Common myeloid progenitor, CD34-positive (primary cell): ENCODE measurements around the gene MACROD1.
"Not testable (repeated sequence)": the region's sequence is repeated elsewhere in the genome, so short reads cannot be mapped to it uniquely, and the experiment has no call there.

Source experiments
- CTCF ChIA-PET: fragments of 350-600 bp; sonication (Branson Sonifier 250); formaldehyde crosslinking; loops from one replicate; lab custom pipeline; 2021; ENCODE audit warnings: antibody characterized with exemption; lab: Charles Lee
- POLR2A ChIA-PET: fragments of 350-600 bp; sonication (Branson Sonifier 250); formaldehyde crosslinking; loops from one replicate; lab custom pipeline; 2021; ENCODE audit warnings: antibody characterized with exemption; lab: Charles Lee
- DNase-seq, 3 donors: peaks; one replicate each; pipeline versions ENCODE4 v3.0.0 to v3.0.0-alpha.2; 2013
- H3K27ac ChIP-seq, 2 experiments: 1 replicate in 1 of 2; 2 replicates in 1 of 2; pipeline ENCODE4 v1.7.0; 2013; ENCODE audit warnings: inconsistent platforms in 2 of 2, low read length in 2 of 2, mild to moderate bottlenecking in 2 of 2, low read depth in 1 of 2, moderate library complexity in 1 of 2; ENCODE audit not compliant: severe bottlenecking in 2 of 2, insufficient read depth in 1 of 2, poor library complexity in 1 of 2
- H3K27me3 ChIP-seq, 5 experiments: replicated peaks in 2 of 5; 1 replicate in 3 of 5; 2 replicates in 2 of 5; pipeline versions ENCODE4 v1.6.1 to v1.7.0; 2013; ENCODE audit warnings: low read length in 4 of 5, mild to moderate bottlenecking in 2 of 5, moderate library complexity in 2 of 5, inconsistent platforms in 1 of 5; ENCODE audit not compliant: insufficient read depth in 5 of 5, control insufficient read depth in 4 of 5
- H3K36me3 ChIP-seq, 4 experiments: 1 replicate in 2 of 4; 2 replicates in 2 of 4; pipeline versions ENCODE4 v1.6.1 to v1.7.0; 2013; ENCODE audit warnings: low read length in 3 of 4, control low read depth in 1 of 4, mild to moderate bottlenecking in 1 of 4; ENCODE audit not compliant: control insufficient read depth in 4 of 4, insufficient read depth in 4 of 4
- H3K4me1 ChIP-seq, 4 experiments: 1 replicate in 3 of 4; 2 replicates in 1 of 4; pipeline versions ENCODE4 v1.6.1 to v1.7.1; 2013; ENCODE audit warnings: low read length in 3 of 4, mild to moderate bottlenecking in 3 of 4, control low read depth in 1 of 4, inconsistent platforms in 1 of 4, moderate library complexity in 1 of 4; ENCODE audit not compliant: control insufficient read depth in 4 of 4, insufficient read depth in 4 of 4; ENCODE audit errors: control extremely low read depth in 1 of 4
- H3K4me3 ChIP-seq, 7 experiments: 1 replicate in 4 of 7; 2 replicates in 3 of 7; pipeline versions ENCODE4 v1.5.1 to v1.7.0; 2013; ENCODE audit warnings: mild to moderate bottlenecking in 7 of 7, low read length in 6 of 7, moderate library complexity in 6 of 7, inconsistent platforms in 2 of 7, low read depth in 2 of 7, control low read depth in 1 of 7; ENCODE audit not compliant: insufficient read depth in 4 of 7, control insufficient read depth in 1 of 7; ENCODE audit errors: extremely low read depth in 1 of 7
- H3K9me3 ChIP-seq, 5 experiments: 1 replicate in 4 of 5; 2 replicates in 1 of 5; pipeline versions ENCODE4 v1.6.1 to v1.7.1; 2013; ENCODE audit warnings: low read length in 4 of 5, mild to moderate bottlenecking in 2 of 5, inconsistent platforms in 1 of 5, low read depth in 1 of 5, moderate library complexity in 1 of 5; ENCODE audit not compliant: control insufficient read depth in 4 of 5, insufficient read depth in 2 of 5; ENCODE audit errors: control extremely low read depth in 1 of 5
- WGBS: methylation state at CpG from one replicate; pipeline ENCODE4 v1.1.5; 2013; ENCODE audit not compliant: insufficient coverage; 5-methylcytosine and 5-hydroxymethylcytosine counted together

Gene MACROD1

DNA sequence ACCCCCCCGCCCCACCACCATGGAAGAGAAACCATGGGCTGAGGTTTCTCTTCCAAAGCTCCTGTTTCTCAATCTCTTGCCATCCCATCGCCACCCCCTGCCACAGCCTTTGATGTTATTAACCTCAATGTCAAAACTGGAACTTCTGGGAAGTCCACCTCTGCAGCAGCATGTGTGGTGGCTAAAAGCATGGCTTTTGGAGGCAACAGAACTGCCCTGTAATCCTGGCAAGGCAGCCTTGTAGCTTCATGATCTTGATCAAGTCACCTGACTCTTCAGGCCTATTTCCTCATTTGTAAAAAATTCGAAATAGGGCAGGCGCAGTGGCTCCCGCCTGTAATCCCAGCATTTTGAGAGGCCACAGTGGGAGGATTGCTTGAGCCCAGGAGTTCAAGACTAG, 195.0 kb downstream of the MACROD1 start:
- peaks cover 0 to 14% (median 10%) of the 10 kb centered on the region in 4 experiments for H3K4me1 ChIP-seq
- H3K4me3 ChIP-seq = no peak overlapping the region
- no peaks in the 10 kb centered on the region for H3K9me3 ChIP-seq
- peaks cover 0 to 3% (median 0%) of the 10 kb centered on the region in 5 experiments for H3K27me3 ChIP-seq
- no peak overlapping the region for H3K27ac ChIP-seq
- POLR2A ChIA-PET = interaction anchor here (0.6 kb wide), 1 partner anchor 880 kb away, joined by 4 read pairs; no protein-coding TSS in a partner anchor
- peak in 2 of 3 donors; percentile 28 to 44 for DNase-seq
- CTCF ChIA-PET = no interaction called here
- WGBS = 63% methylated on average over 5 of the region's 5 CpGs
- peaks cover 0 to under 1% (median 0%) of the 10 kb centered on the region in 4 experiments for H3K36me3 ChIP-seq

DNA sequence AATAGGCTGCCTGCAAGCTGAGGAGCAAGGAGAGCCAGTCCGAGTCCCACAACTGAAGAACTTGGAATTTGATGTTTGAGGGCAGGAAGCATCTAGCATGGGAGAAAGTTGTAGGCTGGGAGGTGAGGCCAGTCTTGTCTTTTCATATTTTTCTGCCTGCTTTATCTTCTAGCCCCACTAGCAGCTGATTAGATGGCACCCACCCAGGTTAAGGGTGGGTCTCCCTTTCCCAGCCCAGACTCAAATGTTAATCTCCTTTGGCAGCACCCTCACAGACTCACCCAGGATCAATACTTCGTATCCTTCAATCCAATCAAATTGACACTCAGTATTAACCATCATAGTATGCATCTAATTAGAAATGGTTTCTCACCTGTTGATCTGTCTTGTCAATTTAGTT, 196.5 kb downstream of the MACROD1 start:
- Histone ChIP-seq H3K9me3 (no peaks in the 10 kb centered on the region), H3K36me3 (no peaks in the 10 kb centered on the region), H3K27ac (no peak overlapping the region), H3K4me3 (no peak overlapping the region), H3K27me3 (peaks cover 0 to 3% (median 0%) of the 10 kb centered on the region in 5 experiments), H3K4me1 (peaks cover 0 to 6% (median under 1%) of the 10 kb centered on the region in 4 experiments)
- WGBS = 100% methylated on average over 2 of the region's 2 CpGs
- ChIA-PET POLR2A (no interaction called here), CTCF (interaction anchor here (1.3 kb wide), 1 partner anchor 32 kb away, joined by 4 read pairs; no protein-coding TSS in a partner anchor)
- no peak for DNase-seq

DNA sequence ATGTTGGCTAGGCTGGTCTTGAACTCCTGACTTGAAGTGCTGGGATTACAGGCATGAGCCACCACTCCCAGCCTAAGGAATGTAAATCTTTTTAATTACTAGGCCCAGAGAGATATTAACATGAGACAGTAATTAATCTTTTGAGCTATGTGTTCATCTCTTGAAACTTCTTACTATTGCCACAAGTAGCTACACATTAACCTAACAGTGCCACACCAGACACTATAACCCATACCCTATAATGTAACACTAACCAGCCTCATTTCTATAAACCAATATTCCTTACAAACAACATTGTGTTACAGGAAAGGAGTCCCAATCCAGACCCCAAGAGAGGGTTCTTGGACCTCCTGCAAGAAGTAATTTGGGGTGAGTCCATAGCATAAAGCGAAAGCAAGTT, 199.5 kb downstream of the MACROD1 start:
- Histone ChIP-seq H3K9me3 (no peaks in the 10 kb centered on the region), H3K36me3 (no peaks in the 10 kb centered on the region), H3K27me3 (no peaks in the 10 kb centered on the region), H3K4me3 (no peak overlapping the region), H3K27ac (no peak overlapping the region), H3K4me1 (peaks cover 0 to 7% (median 0%) of the 10 kb centered on the region in 4 experiments)
- no CpG with 5 or more reads among the region's 1 CpG for WGBS
- ChIA-PET POLR2A (no interaction called here), CTCF (interaction anchor here (0.9 kb wide), 1 partner anchor 12 kb away, joined by 3 read pairs; no protein-coding TSS in a partner anchor)
- no peak for DNase-seq

DNA sequence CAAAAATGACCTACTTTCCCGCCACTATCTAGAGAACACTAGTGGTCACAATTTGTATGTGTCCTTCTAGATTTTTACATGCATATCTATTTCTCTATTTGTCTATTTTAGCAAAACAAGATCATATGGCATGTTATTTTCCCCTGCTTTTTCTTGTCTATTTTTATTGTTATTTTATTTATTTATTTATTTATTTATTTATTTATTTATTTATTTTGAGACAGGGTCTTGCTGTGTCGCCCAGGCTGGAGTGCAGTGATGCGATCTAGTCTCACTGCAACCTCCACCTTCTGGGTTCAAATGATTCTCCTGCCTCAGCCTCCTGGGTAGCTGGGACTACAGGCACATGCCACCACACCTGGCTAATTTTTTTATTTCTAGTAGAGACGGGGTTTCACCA, 202.0 kb downstream of the MACROD1 start:
- CTCF ChIA-PET, H3K9me3 ChIP-seq, H3K27me3 ChIP-seq, DNase-seq, H3K4me3 ChIP-seq, H3K27ac ChIP-seq, H3K36me3 ChIP-seq, POLR2A ChIA-PET, H3K4me1 ChIP-seq: not testable (repeated sequence)
- WGBS = 100% methylated on average over 3 of the region's 4 CpGs

DNA sequence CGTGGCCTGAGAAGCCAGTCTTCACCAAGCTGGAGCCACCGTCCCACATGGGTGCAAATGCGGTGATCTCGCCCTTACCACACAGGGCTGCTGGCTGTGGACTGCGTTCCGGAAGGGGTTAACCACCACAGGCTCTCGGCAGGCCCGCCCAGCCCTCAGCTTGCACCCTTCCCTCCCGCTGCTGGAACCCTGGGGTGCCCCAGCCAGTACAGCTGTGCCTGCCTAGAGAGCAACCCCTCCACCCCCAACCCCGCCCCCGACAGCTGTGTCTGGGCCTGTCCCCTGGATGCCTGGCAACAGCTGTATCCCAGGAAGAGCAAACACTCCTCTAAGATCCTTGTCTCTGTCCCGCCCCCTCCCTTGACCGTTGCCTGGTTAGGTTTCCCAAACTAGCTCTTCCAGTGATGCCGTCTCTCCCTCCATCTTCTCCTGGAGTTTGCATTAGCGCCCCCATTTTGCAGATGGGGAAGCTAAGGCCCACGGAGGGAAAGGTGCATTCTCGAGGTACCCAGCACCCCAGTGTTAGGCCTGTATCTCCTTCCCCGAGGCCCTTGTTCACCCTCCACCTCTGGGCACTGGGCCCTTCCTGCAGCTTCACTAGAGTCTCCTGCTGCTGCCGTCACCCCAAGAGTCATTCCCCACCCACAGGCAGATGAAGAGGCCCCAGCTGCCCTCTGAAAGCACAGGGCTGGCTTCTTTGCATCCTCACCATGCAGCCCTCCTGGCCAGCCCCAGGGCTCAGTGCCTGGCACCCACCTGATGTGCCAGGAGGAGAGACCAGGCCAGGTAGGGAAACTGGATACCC, 204.1 kb downstream of the MACROD1 start:
- 79% methylated on average over 15 of the region's 19 CpGs for WGBS
- no peak overlapping the region for H3K4me3 ChIP-seq
- H3K27ac ChIP-seq = no peak overlapping the region
- CTCF ChIA-PET = interaction anchor here (1.7 to 2.2 kb wide), 4 partner anchors 10 to 124 kb away, joined by 5 to 6 read pairs (median 6); no protein-coding TSS in a partner anchor
- no peaks in the 10 kb centered on the region for H3K9me3 ChIP-seq
- DNase-seq = peak in 2 of 3 donors; percentile 40 to 46
- peaks cover 0 to 14% (median 3%) of the 10 kb centered on the region in 4 experiments for H3K36me3 ChIP-seq
- POLR2A ChIA-PET = interaction anchor here (0.6 to 1.0 kb wide), 3 partner anchors 20 to 222 kb away, joined by 3 read pairs; no protein-coding TSS in a partner anchor
- peaks cover 0 to 5% (median 0%) of the 10 kb centered on the region in 4 experiments for H3K4me1 ChIP-seq
- H3K27me3 ChIP-seq = no peaks in the 10 kb centered on the region

DNA sequence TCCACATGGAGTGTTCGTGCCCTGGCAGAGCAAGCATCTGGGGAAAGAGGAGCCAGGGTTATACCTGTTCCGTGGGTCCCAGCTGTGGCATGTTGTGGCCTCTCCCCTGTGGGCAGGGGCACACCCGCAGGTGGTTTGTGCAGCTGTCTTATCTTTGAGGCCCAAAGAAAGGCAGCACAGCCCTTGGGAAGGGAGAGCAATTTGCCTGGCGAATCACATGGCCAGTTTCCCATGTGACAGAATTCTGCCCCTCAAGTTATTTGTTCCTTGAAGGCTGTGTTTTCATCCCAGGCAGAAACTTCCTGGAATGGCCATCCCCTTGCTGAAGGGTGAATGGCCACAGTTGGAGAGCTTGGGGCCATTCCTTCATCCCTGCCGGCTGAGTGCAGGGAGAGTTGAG, 207.9 kb downstream of the MACROD1 start:
- peaks cover 0 to 5% (median 0%) of the 10 kb centered on the region in 4 experiments for H3K4me1 ChIP-seq
- 90% methylated on average over 4 of the region's 5 CpGs for WGBS
- no peak for DNase-seq
- no peaks in the 10 kb centered on the region for H3K9me3 ChIP-seq
- H3K4me3 ChIP-seq = no peak overlapping the region
- peaks cover 16 to 48% (median 27%) of the 10 kb centered on the region in 4 experiments for H3K36me3 ChIP-seq
- no peaks in the 10 kb centered on the region for H3K27me3 ChIP-seq
- H3K27ac ChIP-seq = no peak overlapping the region
- CTCF ChIA-PET = interaction anchor here (0.8 to 2.8 kb wide), 5 partner anchors 12 to 191 kb away, joined by 3 to 13 read pairs (median 3); no protein-coding TSS in a partner anchor
- POLR2A ChIA-PET = no interaction called here

DNA sequence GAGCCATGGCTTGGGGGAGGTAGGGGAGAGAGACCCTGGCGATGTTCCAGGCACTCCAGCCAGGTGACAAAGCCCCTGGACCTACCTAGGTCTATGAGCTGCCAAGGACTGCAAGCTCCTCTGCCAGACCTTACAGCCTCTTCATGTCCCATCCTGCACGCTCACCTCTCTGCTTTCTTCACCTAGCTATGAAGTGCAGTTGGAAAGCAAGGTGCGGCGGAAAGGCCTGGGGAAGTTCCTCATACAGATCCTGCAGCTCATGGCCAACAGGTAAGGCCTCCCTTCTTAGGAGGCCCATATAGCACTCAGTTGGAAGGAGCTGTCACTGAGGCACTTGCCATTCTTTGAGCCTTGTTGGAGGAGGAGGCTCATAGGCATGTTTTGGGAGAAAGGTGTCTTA, 213.3 kb downstream of the MACROD1 start:
- Histone ChIP-seq H3K27me3 (no peaks in the 10 kb centered on the region), H3K9me3 (no peaks in the 10 kb centered on the region), H3K4me3 (no peak overlapping the region), H3K27ac (no peak overlapping the region), H3K4me1 (peaks cover 0 to 15% (median 13%) of the 10 kb centered on the region in 4 experiments), H3K36me3 (peaks cover 16 to 54% (median 33%) of the 10 kb centered on the region in 4 experiments)
- 100% methylated on average over 2 of the region's 4 CpGs for WGBS
- no peak for DNase-seq
- CTCF ChIA-PET = interaction anchor here (0.8 to 2.4 kb wide), 4 partner anchors 9 to 200 kb away, joined by 3 to 10 read pairs (median 5); no protein-coding TSS in a partner anchor
- POLR2A ChIA-PET = interaction anchor here (0.6 kb wide), 1 partner anchor 1109 kb away, joined by 3 read pairs; no protein-coding TSS in a partner anchor
